ENCODE measurements around the gene P2RX1.

DNA sequence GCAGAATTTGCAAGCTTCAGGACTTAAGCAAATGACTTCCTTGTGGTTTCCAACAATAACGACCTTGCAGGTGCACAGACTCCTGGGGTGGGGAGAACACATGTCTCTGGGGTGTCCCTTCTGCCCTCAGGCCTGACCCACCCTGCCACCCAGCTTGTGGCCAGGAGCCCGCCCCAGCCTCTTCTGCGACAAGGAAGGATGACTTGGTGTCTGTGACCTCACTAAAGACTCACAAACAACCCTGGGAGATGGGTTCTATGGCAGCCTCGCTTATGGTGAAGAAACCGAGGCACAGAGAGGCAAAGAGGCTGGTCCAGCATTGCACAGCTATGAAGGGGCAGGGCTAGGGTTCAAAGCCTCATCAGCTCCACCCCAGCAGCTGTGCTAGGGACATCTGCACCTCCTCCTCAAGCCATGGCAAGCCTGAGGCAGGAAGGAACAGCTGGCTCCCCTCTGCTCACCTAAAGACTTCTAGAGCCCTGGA, 45.3 kb upstream of the P2RX1 start:
- TF ChIP-seq SIN3A (IDR thresholded peaks at IDR 0.05; ENCODE audit: borderline replicate concordance, insufficient read depth, low read length) (no peak), POLR2AphosphoS5 (IDR thresholded peaks at IDR 0.05; ENCODE audit: low read depth, low read length) (no peak), FOXP2 (optimal IDR thresholded peaks at IDR 0.05; ENCODE audit: borderline replicate concordance, extremely low read depth, extremely low read length, insufficient read depth) (no peak), TAF1 (IDR thresholded peaks at IDR 0.05; ENCODE audit: borderline replicate concordance, insufficient read depth, low read length) (no peak)
- TF ChIP-seq, protein P1, sequence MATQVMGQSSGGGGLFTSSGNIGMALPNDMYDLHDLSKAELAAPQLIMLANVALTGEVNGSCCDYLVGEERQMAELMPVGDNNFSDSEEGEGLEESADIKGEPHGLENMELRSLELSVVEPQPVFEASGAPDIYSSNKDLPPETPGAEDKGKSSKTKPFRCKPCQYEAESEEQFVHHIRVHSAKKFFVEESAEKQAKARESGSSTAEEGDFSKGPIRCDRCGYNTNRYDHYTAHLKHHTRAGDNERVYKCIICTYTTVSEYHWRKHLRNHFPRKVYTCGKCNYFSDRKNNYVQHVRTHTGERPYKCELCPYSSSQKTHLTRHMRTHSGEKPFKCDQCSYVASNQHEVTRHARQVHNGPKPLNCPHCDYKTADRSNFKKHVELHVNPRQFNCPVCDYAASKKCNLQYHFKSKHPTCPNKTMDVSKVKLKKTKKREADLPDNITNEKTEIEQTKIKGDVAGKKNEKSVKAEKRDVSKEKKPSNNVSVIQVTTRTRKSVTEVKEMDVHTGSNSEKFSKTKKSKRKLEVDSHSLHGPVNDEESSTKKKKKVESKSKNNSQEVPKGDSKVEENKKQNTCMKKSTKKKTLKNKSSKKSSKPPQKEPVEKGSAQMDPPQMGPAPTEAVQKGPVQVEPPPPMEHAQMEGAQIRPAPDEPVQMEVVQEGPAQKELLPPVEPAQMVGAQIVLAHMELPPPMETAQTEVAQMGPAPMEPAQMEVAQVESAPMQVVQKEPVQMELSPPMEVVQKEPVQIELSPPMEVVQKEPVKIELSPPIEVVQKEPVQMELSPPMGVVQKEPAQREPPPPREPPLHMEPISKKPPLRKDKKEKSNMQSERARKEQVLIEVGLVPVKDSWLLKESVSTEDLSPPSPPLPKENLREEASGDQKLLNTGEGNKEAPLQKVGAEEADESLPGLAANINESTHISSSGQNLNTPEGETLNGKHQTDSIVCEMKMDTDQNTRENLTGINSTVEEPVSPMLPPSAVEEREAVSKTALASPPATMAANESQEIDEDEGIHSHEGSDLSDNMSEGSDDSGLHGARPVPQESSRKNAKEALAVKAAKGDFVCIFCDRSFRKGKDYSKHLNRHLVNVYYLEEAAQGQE (IDR thresholded peaks at IDR 0.05; ENCODE audit: insufficient read depth in 1 of 2, low read depth in 2 of 2, low read length in 2 of 2) = no peak
